H1 (cell line): ENCODE data around the gene KCNMA1. TPM values are rescaled to one million over a fixed set of nuclear protein-coding genes. Genes with fewer than 3 reads are reported as not detected.

Experiments used
- CTCF ChIA-PET: fragments of 300-600 bp; sonication (Branson Sonifier 250); formaldehyde crosslinking; loops from one replicate; lab custom pipeline; 2021; ENCODE audit not compliant: partially characterized antibody; lab: Charles Lee
- POLR2A ChIA-PET: fragments of 300-600 bp; sonication (Branson Sonifier 250); formaldehyde crosslinking; loops from one replicate; lab custom pipeline; 2021; ENCODE audit warnings: inconsistent platforms; ENCODE audit not compliant: partially characterized antibody; lab: Charles Lee
- DNase-seq, 2 experiments: peaks; one replicate each; pipeline versions ENCODE4 v3.0.0 to v3.0.0-alpha.2; 2010 to 2022; ENCODE audit warnings: low spot score in 2 of 2, low read depth in 1 of 2, mixed read lengths in 1 of 2
- FAIRE-seq: peaks from 2 replicates; lab custom pipeline; 2011; peaks lifted over from hg19 to GRCh38; lab: Jason Lieb, UNC
- H2AFZ ChIP-seq: 2 replicates; pipeline ENCODE4 v1.8.1; 2012; ENCODE audit warnings: low read length, inconsistent platforms
- H2AK5ac ChIP-seq: 2 replicates; pipeline ENCODE4 v1.6.1; 2013; ENCODE audit warnings: low read depth, low read length
- H2BK120ac ChIP-seq: replicated peaks from 2 replicates; pipeline ENCODE3; 2013; ENCODE audit warnings: low read depth, low read length, inconsistent platforms
- H2BK12ac ChIP-seq: 2 replicates; pipeline ENCODE4 v1.6.1; 2013; ENCODE audit warnings: low read depth, low read length
- H2BK15ac ChIP-seq: 2 replicates; pipeline ENCODE4 v1.6.1; 2013; ENCODE audit warnings: low read length
- H2BK20ac ChIP-seq: 2 replicates; pipeline ENCODE4 v1.6.1; 2013; ENCODE audit warnings: low read length
- H2BK5ac ChIP-seq: 2 replicates; pipeline ENCODE4 v1.6.1; 2013; ENCODE audit warnings: low read depth, low read length
- H3K14ac ChIP-seq: 2 replicates; pipeline ENCODE4 v1.6.1; 2013; ENCODE audit warnings: inconsistent platforms; ENCODE audit not compliant: insufficient read length
- H3K18ac ChIP-seq: 2 replicates; pipeline ENCODE4 v1.6.1; 2013; ENCODE audit warnings: low read length; ENCODE audit errors: extremely low read depth
- H3K23ac ChIP-seq: 2 replicates; pipeline ENCODE4 v1.6.1; 2013; ENCODE audit warnings: inconsistent platforms; ENCODE audit not compliant: insufficient read length
- H3K23me2 ChIP-seq: 2 replicates; pipeline ENCODE4 v1.6.1; 2013; ENCODE audit warnings: low read depth, low read length
- H3K27ac ChIP-seq: 2 replicates; pipeline ENCODE4 v1.6.1; 2011; ENCODE audit warnings: low read depth, low read length, inconsistent platforms
- H3K27me3 ChIP-seq, 4 experiments: replicated peaks in 1 of 4; 1 replicate in 1 of 4; 2 replicates in 3 of 4; pipeline versions ENCODE4 v1.6.1 to v1.8.1; 2011 to 2013; ENCODE audit warnings: low read length in 3 of 4, mild to moderate bottlenecking in 3 of 4, inconsistent platforms in 2 of 4, mixed read lengths in 2 of 4, moderate library complexity in 1 of 4; ENCODE audit not compliant: control insufficient read depth in 3 of 4, insufficient read depth in 3 of 4; ENCODE audit errors: extremely low read depth in 1 of 4
- H3K36me3 ChIP-seq, 4 experiments: 2 replicates each; pipeline versions ENCODE4 v1.6.1 to v1.8.1; 2011 to 2013; ENCODE audit warnings: mild to moderate bottlenecking in 4 of 4, low read length in 3 of 4, moderate library complexity in 2 of 4, control low read depth in 1 of 4, inconsistent platforms in 1 of 4; ENCODE audit not compliant: insufficient read depth in 4 of 4, control insufficient read depth in 2 of 4
- H3K4ac ChIP-seq: replicated peaks from 2 replicates; pipeline ENCODE3; 2013; ENCODE audit warnings: low read length, low read depth, mixed read lengths, inconsistent platforms; ENCODE audit not compliant: insufficient read length
- H3K4me1 ChIP-seq, 4 experiments: replicated peaks in 1 of 4; 1 replicate in 1 of 4; 2 replicates in 3 of 4; pipeline versions ENCODE4 v1.6.1 to v1.8.1; 2011 to 2013; ENCODE audit warnings: low read length in 3 of 4, inconsistent platforms in 2 of 4, mixed read lengths in 1 of 4; ENCODE audit not compliant: insufficient read depth in 4 of 4, control insufficient read depth in 3 of 4
- H3K4me2 ChIP-seq, 2 experiments: 2 replicates each; pipeline versions ENCODE4 v1.6.1 to v1.8.1; 2011 to 2013; ENCODE audit warnings: low read depth in 2 of 2, low read length in 2 of 2, control low read depth in 1 of 2, inconsistent platforms in 1 of 2, mild to moderate bottlenecking in 1 of 2; ENCODE audit not compliant: insufficient read depth in 1 of 2
- H3K4me3 ChIP-seq, 4 experiments: fragments of 200-600, 300-600 bp in 1 of 4; sonication (generic), shearing (Covaris generic), sonication (Bioruptor Twin) in 1 of 4; 2 replicates each; pipeline versions ENCODE4 v1.5.1 to v1.8.1; 2011 to 2016; ENCODE audit warnings: low read length in 4 of 4, low read depth in 3 of 4, control low read depth in 2 of 4, inconsistent platforms in 2 of 4, mild to moderate bottlenecking in 2 of 4, mixed read lengths in 1 of 4, moderate library complexity in 1 of 4; ENCODE audit not compliant: insufficient read depth in 2 of 4; ENCODE audit errors: extremely low read depth in 1 of 4
- H3K56ac ChIP-seq: replicated peaks from 2 replicates; pipeline ENCODE3; 2013; ENCODE audit warnings: low read depth, mild to moderate bottlenecking, mixed read lengths, low read length, inconsistent platforms; ENCODE audit not compliant: insufficient read length
- H3K79me1 ChIP-seq: 2 replicates; pipeline ENCODE4 v1.6.1; 2013; ENCODE audit warnings: low read depth, low read length, control low read depth
- H3K79me2 ChIP-seq, 2 experiments: 2 replicates each; pipeline versions ENCODE4 v1.6.1 to v1.8.1; 2012 to 2013; ENCODE audit warnings: low read length in 2 of 2, mild to moderate bottlenecking in 2 of 2, inconsistent platforms in 1 of 2; ENCODE audit not compliant: insufficient read depth in 2 of 2, control insufficient read depth in 1 of 2
- H3K9ac ChIP-seq, 4 experiments: replicated peaks in 1 of 4; 1 replicate in 1 of 4; 2 replicates in 3 of 4; pipeline versions ENCODE4 v1.6.1 to v1.8.1; 2011 to 2013; ENCODE audit warnings: low read depth in 3 of 4, low read length in 3 of 4, control low read depth in 2 of 4, mild to moderate bottlenecking in 2 of 4, moderate library complexity in 2 of 4, inconsistent platforms in 1 of 4; ENCODE audit errors: extremely low read depth in 1 of 4
- H3K9me3 ChIP-seq, 2 experiments: 2 replicates each; pipeline versions ENCODE4 v1.6.1 to v1.8.1; 2012 to 2013; ENCODE audit warnings: mild to moderate bottlenecking in 2 of 2, moderate library complexity in 2 of 2, control low read depth in 1 of 2, inconsistent platforms in 1 of 2, low read depth in 1 of 2, low read length in 1 of 2, mixed read lengths in 1 of 2; ENCODE audit not compliant: insufficient read depth in 2 of 2
- H4K20me1 ChIP-seq, 2 experiments: replicated peaks in 1 of 2; 2 replicates each; pipeline versions ENCODE3 to v1.8.1; 2011 to 2013; ENCODE audit warnings: inconsistent platforms in 2 of 2, low read length in 2 of 2, mild to moderate bottlenecking in 1 of 2; ENCODE audit not compliant: insufficient read depth in 2 of 2, control insufficient read depth in 1 of 2
- H4K5ac ChIP-seq: 2 replicates; pipeline ENCODE4 v1.6.1; 2013; ENCODE audit warnings: low read length, low read depth, mixed read lengths, inconsistent platforms; ENCODE audit not compliant: insufficient read length
- H4K8ac ChIP-seq: 2 replicates; pipeline ENCODE4 v1.8.0; 2013; ENCODE audit warnings: mild to moderate bottlenecking, moderate library complexity, low read length, inconsistent platforms; ENCODE audit not compliant: insufficient read depth; ENCODE audit errors: extremely low read depth
- H4K91ac ChIP-seq: replicated peaks from 2 replicates; pipeline ENCODE3; 2013; ENCODE audit warnings: low read length, mixed read lengths, inconsistent platforms; ENCODE audit not compliant: insufficient read length
- ASH2L ChIP-seq: fragments of 200-600, 300-600 bp; sonication (generic); IDR thresholded peaks from one replicate; pipeline ENCODE4 v1.7.1; 2017; ENCODE audit warnings: low read length
- BACH1 ChIP-seq: IDR thresholded peaks from 2 replicates; pipeline ENCODE4 v1.6.1; 2012; ENCODE audit warnings: low read length, improper control_type of control experiment
- CBX5 ChIP-seq: fragments of 300-800, 300-1000 bp; sonication (generic); IDR thresholded peaks from 2 replicates; pipeline ENCODE4 v1.7.1; 2016; ENCODE audit warnings: antibody characterized with exemption, low read length, low read depth
- CEBPB ChIP-seq: IDR thresholded peaks from 2 replicates; pipeline ENCODE4 v1.6.1; 2012; ENCODE audit warnings: low read depth, low read length
- GTF2F1 ChIP-seq: IDR thresholded peaks from 2 replicates; pipeline ENCODE4 v1.6.1; 2012; ENCODE audit warnings: low read depth, low read length, improper control_type of control experiment, borderline replicate concordance
- JUND ChIP-seq: IDR thresholded peaks from 2 replicates; pipeline ENCODE4 v1.6.1; 2011; ENCODE audit warnings: mild to moderate bottlenecking, improper control_type of control experiment, low read length
- SIRT6 ChIP-seq: IDR thresholded peaks from one replicate; pipeline ENCODE4 v1.7.1; 2012; ENCODE audit warnings: low read length, inconsistent platforms
- SIX5 ChIP-seq: IDR thresholded peaks from 2 replicates; pipeline ENCODE4 v1.6.1; 2011; ENCODE audit warnings: mild to moderate bottlenecking, low read depth, low read length
- SP4 ChIP-seq: IDR thresholded peaks from 2 replicates; pipeline ENCODE4 v1.6.1; 2012; ENCODE audit warnings: low read length, inconsistent platforms
- WGBS, 2 experiments: shearing (Covaris generic) in 1 of 2; methylation state at CpG; one replicate each; pipeline versions ENCODE4 v1.1.6 to v1.1.7; 2013 to 2015; ENCODE audit warnings: low lambda C conversion rate in 2 of 2, mixed read lengths in 2 of 2, inconsistent platforms in 1 of 2, low coverage in 1 of 2, missing lambda C conversion rate in 1 of 2; ENCODE audit not compliant: insufficient replicate concordance in 2 of 2, insufficient coverage in 1 of 2, insufficient read length in 1 of 2; ENCODE audit errors: extremely low coverage in 1 of 2, missing lambda C conversion rate in 1 of 2; 5-methylcytosine and 5-hydroxymethylcytosine counted together
- polyA plus RNA-seq, 7 experiments: library from polyadenylated mRNA; depleted of rRNA in 3 of 7; stranded (reverse) in 5 of 7; unstranded in 2 of 7; fragments of >200 nt in 5 of 7; fragments of 200-250 nt in 2 of 7; gene quantifications; 1 replicate in 5 of 7; 2 replicates in 1 of 7; 4 replicates in 1 of 7; pipeline versions ENCODE4 v1.2.1 to v1.2.3, GENCODE V29; 2011 to 2013; ENCODE audit warnings: missing spikeins in 2 of 7, mixed read lengths in 2 of 7
- total RNA-seq: library from RNA; stranded (reverse); fragmentation: NEBNext Ultra II Directional; extraction: Animal tissue kit (Norgen Biotek cat#: 25700); gene quantifications from 2 replicates; pipeline ENCODE4 v1.2.1, GENCODE V29; 2021

Gene KCNMA1
- total and polyA plus RNA-seq, 2 of the 8 experiments (the other 6 are each of a cell fraction or from before 2014, with no cell fraction given): 10.2 to 11.1 TPM

DNA sequence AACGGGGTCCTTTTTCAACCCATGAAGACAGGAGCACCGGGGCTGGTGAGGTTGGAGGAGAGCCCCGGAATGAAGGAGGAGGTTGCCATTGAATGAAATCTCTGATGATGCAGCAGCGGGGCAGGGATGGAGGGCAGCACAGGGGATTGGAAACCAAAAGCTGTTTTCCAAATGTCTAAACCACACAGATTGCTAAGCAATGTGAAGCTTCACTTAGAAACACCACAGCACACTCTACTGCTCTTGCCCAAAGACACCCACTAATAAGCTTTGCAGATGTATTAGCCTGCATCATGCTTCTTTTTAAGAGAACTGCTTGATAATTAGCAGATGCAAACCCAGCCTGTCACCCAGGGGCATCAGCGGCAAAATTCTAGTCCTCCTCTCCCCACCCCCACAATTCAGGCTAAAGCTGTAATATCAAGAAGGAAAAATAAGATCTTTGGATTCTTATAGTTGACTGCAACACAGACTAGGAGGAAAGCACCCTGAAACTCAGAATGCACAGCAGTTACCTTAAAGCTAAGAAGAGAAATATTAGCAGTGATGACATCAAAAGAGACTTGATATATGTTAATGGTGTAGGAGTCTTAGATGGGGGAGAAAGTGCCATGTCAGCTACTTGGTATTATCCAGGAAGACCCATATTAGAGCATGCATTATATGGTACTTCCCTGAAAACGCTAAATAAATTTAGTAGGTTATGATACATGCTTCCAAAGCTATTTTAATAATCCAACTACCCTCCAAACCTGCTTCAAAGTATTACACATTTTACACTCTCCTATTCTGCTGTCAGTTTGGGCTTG lies 666.7 kb downstream of the KCNMA1 start:
- Histone ChIP-seq H3K9ac (no peak overlapping the region), H3K79me2 (no peaks in the 10 kb centered on the region), H2BK12ac (no peak overlapping the region), H4K20me1 (no peaks in the 10 kb centered on the region), H3K27me3 (no peaks in the 10 kb centered on the region), H2BK5ac (no peak overlapping the region), H3K14ac (no peak overlapping the region), H2BK120ac (no peak overlapping the region), H3K4ac (no peak overlapping the region), H2AFZ (no peak overlapping the region), H2BK20ac (no peak overlapping the region), H3K79me1 (no peaks in the 10 kb centered on the region), H2AK5ac (no peak overlapping the region), H3K23me2 (no peaks in the 10 kb centered on the region), H4K5ac (no peak overlapping the region), H3K4me1 (no peaks in the 10 kb centered on the region; a peak in 2 of 7 replicates), H4K8ac (no peak overlapping the region), H3K4me3 (no peak overlapping the region), H3K4me2 (no peak overlapping the region), H3K9me3 (no peaks in the 10 kb centered on the region), H2BK15ac (no peak overlapping the region), H3K27ac (no peak overlapping the region), H3K56ac (no peak overlapping the region), H4K91ac (no peak overlapping the region), H3K23ac (no peak overlapping the region), H3K36me3 (no peaks in the 10 kb centered on the region), H3K18ac (no peak overlapping the region)
- POLR2A ChIA-PET: no interaction called here
- CTCF ChIA-PET: interaction anchor here (0.8 to 1.8 kb wide), 6 partner anchors 10 to 399 kb away, joined by 3 to 7 read pairs (median 4); no protein-coding TSS in a partner anchor
- no peak for DNase-seq
- TF ChIP-seq CEBPB: no peak
- no peak for TF ChIP-seq ASH2L
- TF ChIP-seq GTF2F1: no peak
- TF ChIP-seq BACH1: no peak
- no peak for TF ChIP-seq SIX5
- no peak for TF ChIP-seq JUND
- TF ChIP-seq SP4: no peak
- TF ChIP-seq SIRT6: no peak
- no peak for TF ChIP-seq CBX5
- no peak for FAIRE-seq
- WGBS, 2 experiments: 87% methylated on average over 6 of the region's 6 CpGs; no CpG with 5 or more reads in 1 of the 2 experiments
